ENCODE measurements around the gene STMND1.

STMND1 gene

DNA sequence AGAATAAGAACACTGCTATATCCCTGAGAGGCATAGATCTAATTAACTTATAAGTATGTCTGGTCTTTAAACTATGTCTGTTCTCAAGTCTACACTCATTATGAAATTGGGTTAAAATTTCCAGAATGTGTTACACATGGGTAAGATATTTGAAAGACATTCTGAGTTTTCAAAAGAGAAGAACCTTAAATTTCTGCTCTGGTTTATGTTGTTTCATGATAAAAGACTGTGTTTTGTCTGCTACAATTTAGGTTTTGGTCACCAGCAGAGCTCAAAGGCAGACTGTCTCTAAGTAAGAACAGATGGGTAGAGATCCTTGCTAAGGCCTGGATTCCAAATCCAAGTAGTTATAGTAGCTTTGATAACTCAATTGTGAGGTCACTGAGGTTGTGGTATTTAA is 6.0 kb downstream of the STMND1 start:
- Mint-ChIP-seq H3K36me3 (ENCODE audit: low read depth) (no peaks in the 10 kb centered on the region), H3K9me3 (no peaks in the 10 kb centered on the region), H3K27ac (no peak overlapping the region), H3K27me3 (ENCODE audit: low read depth) (peaks cover 13% of the 10 kb centered on the region), H3K4me3 (no peak overlapping the region), H3K4me1 (ENCODE audit: low read depth) (no peaks in the 10 kb centered on the region)
- no peak for DNase-seq (ENCODE audit: low spot score)

DNA sequence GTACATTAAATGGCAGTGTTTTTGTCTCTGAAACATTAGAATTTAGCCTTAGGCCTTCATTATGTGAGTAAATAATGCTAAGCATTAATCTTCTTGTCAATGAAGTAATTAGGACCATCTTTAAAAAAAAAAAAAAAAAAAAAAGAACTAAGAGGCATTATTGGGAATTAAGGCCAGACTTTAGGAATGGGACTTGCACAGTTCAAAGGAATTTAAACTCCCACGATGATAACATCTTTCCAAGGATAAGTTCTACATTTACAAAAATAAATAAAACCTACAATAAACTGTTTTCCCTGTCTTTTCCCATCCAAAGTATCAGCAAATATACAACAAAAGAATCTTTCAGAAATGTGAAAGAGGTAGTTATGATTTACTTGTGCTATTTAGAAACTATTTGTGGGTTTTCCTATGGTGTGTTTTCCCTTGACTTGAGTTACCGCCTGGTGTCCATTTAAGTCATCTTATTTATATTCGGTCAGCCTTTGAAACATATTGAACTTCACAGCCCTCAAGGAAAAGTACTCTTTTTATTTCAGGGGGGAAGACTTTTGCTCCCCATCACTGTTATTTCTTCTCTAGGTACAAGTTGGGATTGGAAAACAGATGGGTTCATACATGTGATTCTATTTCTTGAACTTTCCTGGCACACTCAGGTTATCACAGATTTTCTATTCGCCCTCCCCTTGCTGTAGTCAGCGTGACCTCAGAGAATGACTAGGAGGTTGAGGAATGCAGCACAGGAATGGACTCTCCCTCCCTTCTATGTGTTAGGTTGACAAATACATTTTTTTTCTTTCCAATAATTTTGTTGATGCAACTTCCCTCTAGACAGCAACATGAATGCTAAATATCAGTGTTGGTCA is 13.6 kb downstream of the STMND1 start:
- Mint-ChIP-seq H3K4me1 (ENCODE audit: low read depth) (no peaks in the 10 kb centered on the region), H3K4me3 (no peak overlapping the region), H3K36me3 (ENCODE audit: low read depth) (no peaks in the 10 kb centered on the region), H3K27me3 (ENCODE audit: low read depth) (peaks cover 3% of the 10 kb centered on the region), H3K9me3 (no peaks in the 10 kb centered on the region), H3K27ac (no peak overlapping the region)
- DNase-seq (ENCODE audit: low spot score), result no peak

DNA sequence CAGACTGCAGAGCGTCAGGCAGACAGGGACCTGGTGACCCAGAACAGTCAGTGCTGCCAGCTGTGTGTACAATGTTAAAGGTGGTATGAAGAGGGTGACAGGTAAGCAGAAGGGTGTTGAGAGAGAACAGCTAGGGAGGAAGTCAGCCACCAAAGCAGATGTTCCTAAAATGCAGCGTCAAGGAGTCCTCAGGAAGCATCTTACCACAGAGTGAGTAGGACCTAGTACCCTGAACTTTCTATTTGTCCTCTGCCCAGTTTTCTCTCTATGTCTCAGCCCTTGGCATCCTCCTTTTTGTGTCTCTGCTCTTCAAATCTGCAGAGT is 14.2 kb downstream of the STMND1 start:
- no peaks in the 10 kb centered on the region for H3K4me1 Mint-ChIP-seq (ENCODE audit: low read depth)
- no peak overlapping the region for H3K4me3 Mint-ChIP-seq
- H3K9me3 Mint-ChIP-seq, result no peaks in the 10 kb centered on the region
- peaks cover 3% of the 10 kb centered on the region for H3K27me3 Mint-ChIP-seq (ENCODE audit: low read depth)
- H3K27ac Mint-ChIP-seq, result no peak overlapping the region
- no peaks in the 10 kb centered on the region for H3K36me3 Mint-ChIP-seq (ENCODE audit: low read depth)
- no peak for DNase-seq (ENCODE audit: low spot score)

- DNase-seq (ENCODE audit: low spot score), result no peak
- H3K27me3 Mint-ChIP-seq (ENCODE audit: low read depth), result peaks cover 3% of the 10 kb centered on the region
- no peaks in the 10 kb centered on the region for H3K9me3 Mint-ChIP-seq
- H3K4me3 Mint-ChIP-seq, result no peak overlapping the region
- no peaks in the 10 kb centered on the region for H3K36me3 Mint-ChIP-seq (ENCODE audit: low read depth)
- no peak overlapping the region for H3K27ac Mint-ChIP-seq
- no peaks in the 10 kb centered on the region for H3K4me1 Mint-ChIP-seq (ENCODE audit: low read depth)
Observed at GRCh38 chr6:17120019-17120418, 18.2 kb downstream of the STMND1 start.

GRCh38 chr6:17125407-17125806 is 23.6 kb downstream of the STMND1 start:
- no peak overlapping the region for H3K4me3 Mint-ChIP-seq

GRCh38 chr6:17130786-17131185 is 28.9 kb downstream of the STMND1 start:
- Mint-ChIP-seq H3K4me3 (no peak overlapping the region), H3K27me3 (ENCODE audit: low read depth) (no peaks in the 10 kb centered on the region), H3K36me3 (ENCODE audit: low read depth) (no peaks in the 10 kb centered on the region), H3K27ac (no peak overlapping the region), H3K4me1 (ENCODE audit: low read depth) (no peaks in the 10 kb centered on the region), H3K9me3 (no peaks in the 10 kb centered on the region)
- DNase-seq (ENCODE audit: low spot score), result no peak

More at GRCh38 chr6:17125407-17125806, 23.6 kb downstream of the STMND1 start:
- no peaks in the 10 kb centered on the region for H3K36me3 Mint-ChIP-seq (ENCODE audit: low read depth)
- no peak for DNase-seq (ENCODE audit: low spot score)
- H3K9me3 Mint-ChIP-seq, result no peaks in the 10 kb centered on the region
- H3K27ac Mint-ChIP-seq, result no peak overlapping the region
- H3K4me1 Mint-ChIP-seq (ENCODE audit: low read depth), result no peaks in the 10 kb centered on the region
- no peaks in the 10 kb centered on the region for H3K27me3 Mint-ChIP-seq (ENCODE audit: low read depth)

GRCh38 chr6:17132967-17133366 is 31.1 kb downstream of the STMND1 start:
- Mint-ChIP-seq H3K4me1 (ENCODE audit: low read depth) (no peaks in the 10 kb centered on the region), H3K27ac (no peak overlapping the region), H3K4me3 (no peak overlapping the region), H3K36me3 (ENCODE audit: low read depth) (no peaks in the 10 kb centered on the region), H3K27me3 (ENCODE audit: low read depth) (no peaks in the 10 kb centered on the region), H3K9me3 (peaks cover under 1% of the 10 kb centered on the region)
- no peak for DNase-seq (ENCODE audit: low spot score)

GRCh38 chr6:17138033-17138432 is 36.2 kb downstream of the STMND1 start:
- Mint-ChIP-seq H3K9me3 (peaks cover 6% of the 10 kb centered on the region), H3K36me3 (ENCODE audit: low read depth) (no peaks in the 10 kb centered on the region), H3K27me3 (ENCODE audit: low read depth) (no peaks in the 10 kb centered on the region), H3K27ac (no peak overlapping the region), H3K4me1 (ENCODE audit: low read depth) (no peaks in the 10 kb centered on the region), H3K4me3 (no peak overlapping the region)
- DNase-seq (ENCODE audit: low spot score), result no peak

DNA sequence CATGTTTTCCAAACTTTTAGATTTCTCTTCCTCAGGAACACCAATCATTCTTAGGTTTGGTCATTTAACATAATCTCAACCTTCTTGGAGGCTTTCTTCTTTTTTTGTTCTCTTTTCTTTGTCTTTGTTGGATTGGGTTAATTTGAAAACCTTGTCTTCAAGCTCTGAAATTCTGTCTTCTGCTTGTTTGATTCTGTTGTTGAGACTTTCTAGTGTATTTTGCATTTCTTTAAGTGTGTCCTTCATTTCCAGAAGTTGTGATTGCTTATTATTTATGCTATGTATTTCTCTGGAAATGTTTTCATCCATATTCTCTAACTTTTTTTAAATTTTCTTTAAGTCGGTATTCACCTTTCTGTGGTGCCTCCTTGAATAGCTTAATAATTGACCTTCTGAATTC is 42.2 kb downstream of the STMND1 start:
- no peak overlapping the region for H3K4me3 Mint-ChIP-seq
- no peak for DNase-seq (ENCODE audit: low spot score)
- no peak overlapping the region for H3K27ac Mint-ChIP-seq
- H3K9me3 Mint-ChIP-seq, result peaks cover 18% of the 10 kb centered on the region
- no peaks in the 10 kb centered on the region for H3K4me1 Mint-ChIP-seq (ENCODE audit: low read depth)
- H3K27me3 Mint-ChIP-seq (ENCODE audit: low read depth), result no peaks in the 10 kb centered on the region
- no peaks in the 10 kb centered on the region for H3K36me3 Mint-ChIP-seq (ENCODE audit: low read depth)

DNA sequence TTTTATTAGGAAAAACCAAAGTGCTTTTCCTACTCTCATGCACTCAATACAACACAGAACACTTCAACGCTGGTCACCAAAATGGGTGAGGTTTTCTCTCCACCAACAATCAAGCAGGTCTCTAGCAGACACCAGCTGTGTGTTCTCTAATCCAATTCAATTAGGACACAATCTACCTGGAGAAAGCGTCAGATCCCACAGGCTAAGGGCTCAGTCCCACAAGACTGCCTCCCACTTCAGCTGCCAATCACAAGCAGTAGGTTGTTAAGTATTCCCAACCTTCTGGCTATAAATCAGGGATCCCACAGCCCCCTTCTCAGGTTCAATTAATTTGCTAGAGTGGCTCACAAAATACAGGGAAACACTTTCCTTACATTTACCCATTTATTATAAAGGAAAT is 47.7 kb downstream of the STMND1 start:
- no peak for DNase-seq (ENCODE audit: low spot score)
- Mint-ChIP-seq H3K4me1 (ENCODE audit: low read depth) (no peaks in the 10 kb centered on the region), H3K36me3 (ENCODE audit: low read depth) (no peaks in the 10 kb centered on the region), H3K9me3 (peaks cover 19% of the 10 kb centered on the region), H3K27ac (no peak overlapping the region), H3K4me3 (no peak overlapping the region), H3K27me3 (ENCODE audit: low read depth) (no peaks in the 10 kb centered on the region)

- DNase-seq (ENCODE audit: low spot score), result no peak
- Mint-ChIP-seq H3K36me3 (ENCODE audit: low read depth) (no peaks in the 10 kb centered on the region), H3K27me3 (ENCODE audit: low read depth) (no peaks in the 10 kb centered on the region), H3K27ac (no peak overlapping the region), H3K4me3 (no peak overlapping the region), H3K9me3 (peaks cover 19% of the 10 kb centered on the region), H3K4me1 (ENCODE audit: low read depth) (no peaks in the 10 kb centered on the region)
Observed at GRCh38 chr6:17150096-17150495, 48.2 kb downstream of the STMND1 start.

- H3K4me3 Mint-ChIP-seq, result no peak overlapping the region
- no peaks in the 10 kb centered on the region for H3K4me1 Mint-ChIP-seq (ENCODE audit: low read depth)
- H3K27me3 Mint-ChIP-seq (ENCODE audit: low read depth), result no peaks in the 10 kb centered on the region
- no peak for DNase-seq (ENCODE audit: low spot score)
- peaks cover 14% of the 10 kb centered on the region for H3K9me3 Mint-ChIP-seq
- H3K27ac Mint-ChIP-seq, result no peak overlapping the region
- H3K36me3 Mint-ChIP-seq (ENCODE audit: low read depth), result no peaks in the 10 kb centered on the region
Observed at GRCh38 chr6:17151888-17152287, 50.0 kb downstream of the STMND1 start.

GRCh38 chr6:17152703-17153102 is 50.9 kb downstream of the STMND1 start:
- H3K36me3 Mint-ChIP-seq (ENCODE audit: low read depth), result no peaks in the 10 kb centered on the region
- H3K27me3 Mint-ChIP-seq (ENCODE audit: low read depth), result no peaks in the 10 kb centered on the region
- H3K9me3 Mint-ChIP-seq, result peaks cover 14% of the 10 kb centered on the region
- H3K4me1 Mint-ChIP-seq (ENCODE audit: low read depth), result no peaks in the 10 kb centered on the region
- H3K27ac Mint-ChIP-seq, result no peak overlapping the region
- no peak overlapping the region for H3K4me3 Mint-ChIP-seq
- DNase-seq (ENCODE audit: low spot score), result no peak

- H3K36me3 Mint-ChIP-seq (ENCODE audit: low read depth), result no peaks in the 10 kb centered on the region
- peak; percentile 25 for DNase-seq (ENCODE audit: low spot score)
- H3K9me3 Mint-ChIP-seq, result peaks cover 14% of the 10 kb centered on the region
- no peak overlapping the region for H3K4me3 Mint-ChIP-seq
- H3K27ac Mint-ChIP-seq, result no peak overlapping the region
- no peaks in the 10 kb centered on the region for H3K4me1 Mint-ChIP-seq (ENCODE audit: low read depth)
- H3K27me3 Mint-ChIP-seq (ENCODE audit: low read depth), result peaks cover 4% of the 10 kb centered on the region
Observed at GRCh38 chr6:17156112-17156921, 54.5 kb downstream of the STMND1 start.

Data from T-helper 2 cell treated with Interferon-gamma antibody and Interleukin-4, amounts not matched to agents 5 μg/mL and 100 μg/mL, for 36 hours (primary cell).